SH-SY5Y (cell line): Measurements from ENCODE around the gene CCDC85C.

Experiments used
- GATA2 ChIP-seq: IDR thresholded peaks from 2 replicates; pipeline ENCODE4 v1.6.1; 2011; ENCODE audit warnings: mild to moderate bottlenecking, low read depth, low read length
- GATA3 ChIP-seq: IDR thresholded peaks from 2 replicates; pipeline ENCODE4 v1.6.1; 2011; ENCODE audit warnings: low read depth, mild to moderate bottlenecking, low read length, moderate library complexity

DNA sequence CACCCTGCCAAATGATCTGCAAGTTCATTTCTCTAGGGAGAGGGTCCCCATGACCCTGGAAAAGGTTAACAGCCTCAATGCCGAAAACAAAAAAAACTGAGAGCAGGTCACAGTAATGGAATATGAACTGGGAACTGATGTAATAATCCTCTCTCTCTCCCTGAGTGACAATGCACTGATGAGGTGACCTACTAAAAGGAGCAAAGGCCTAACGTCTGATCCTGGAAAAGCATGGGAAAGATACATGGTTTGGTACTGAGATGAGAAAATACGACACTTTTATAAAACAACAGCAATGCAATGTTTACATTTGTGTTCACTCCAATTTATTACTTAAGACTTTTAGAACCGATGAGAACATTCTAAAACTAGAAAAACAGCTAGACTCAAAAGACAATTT lies 151.0 kb downstream of the CCDC85C start:
- TF ChIP-seq GATA2 (no peak), GATA3 (no peak)
